ENCODE data around the gene CD44.

The CD44 gene

GRCh38 chr11:35153280-35153679 lies 14.3 kb downstream of the CD44 start:
- Histone ChIP-seq H3K36me3 (ENCODE audit: control insufficient read depth in 4 of 4, insufficient read depth in 4 of 4, low read length in 3 of 4) (peaks cover 12 to 58% (median 32%) of the 10 kb centered on the region in 4 experiments), H3K9me3 (ENCODE audit: control extremely low read depth in 1 of 5, control insufficient read depth in 4 of 5, insufficient read depth in 2 of 5, low read depth in 1 of 5, low read length in 4 of 5) (peaks cover 0 to 6% (median 0%) of the 10 kb centered on the region in 5 experiments), H3K27ac (ENCODE audit: insufficient read depth in 1 of 2, low read depth in 1 of 2, low read length in 2 of 2, poor library complexity in 1 of 2, severe bottlenecking in 2 of 2) (no peak overlapping the region), H3K4me3 (ENCODE audit: control insufficient read depth in 1 of 7, extremely low read depth in 1 of 7, insufficient read depth in 4 of 7, low read depth in 2 of 7, low read length in 6 of 7) (no peak overlapping the region), H3K4me1 (ENCODE audit: control extremely low read depth in 1 of 4, control insufficient read depth in 4 of 4, insufficient read depth in 4 of 4, low read length in 3 of 4) (peaks cover 0 to 31% (median 6%) of the 10 kb centered on the region in 4 experiments), H3K27me3 (replicated peaks in 2 of 5; ENCODE audit: control insufficient read depth in 4 of 5, insufficient read depth in 5 of 5, low read length in 4 of 5) (no peaks in the 10 kb centered on the region)
- WGBS (ENCODE audit: insufficient coverage), result 100% methylated on average over 1 of the region's 2 CpGs
- DNase-seq, result no peak
- ChIA-PET CTCF (interaction anchor here (1.2 to 1.5 kb wide), 3 partner anchors 9 to 153 kb away, joined by 3 to 5 read pairs (median 4); no protein-coding TSS in a partner anchor), POLR2A (no interaction called here)

GRCh38 chr11:35154952-35155351 lies 16.0 kb downstream of the CD44 start:
- ChIA-PET POLR2A (no interaction called here), CTCF (interaction anchor here (1.1 to 2.0 kb wide), 5 partner anchors 9 to 144 kb away, joined by 3 to 5 read pairs (median 4); no protein-coding TSS in a partner anchor)
- peaks cover 0 to 3% (median 0%) of the 10 kb centered on the region in 5 experiments for H3K9me3 ChIP-seq (ENCODE audit: control extremely low read depth in 1 of 5, control insufficient read depth in 4 of 5, insufficient read depth in 2 of 5, low read depth in 1 of 5, low read length in 4 of 5)
- no peak overlapping the region for H3K27ac ChIP-seq (ENCODE audit: insufficient read depth in 1 of 2, low read depth in 1 of 2, low read length in 2 of 2, poor library complexity in 1 of 2, severe bottlenecking in 2 of 2)
- H3K4me1 ChIP-seq (ENCODE audit: control extremely low read depth in 1 of 4, control insufficient read depth in 4 of 4, insufficient read depth in 4 of 4, low read length in 3 of 4), result peaks cover 0 to 42% (median 11%) of the 10 kb centered on the region in 4 experiments
- no peak overlapping the region for H3K4me3 ChIP-seq (ENCODE audit: control insufficient read depth in 1 of 7, extremely low read depth in 1 of 7, insufficient read depth in 4 of 7, low read depth in 2 of 7, low read length in 6 of 7)
- H3K36me3 ChIP-seq (ENCODE audit: control insufficient read depth in 4 of 4, insufficient read depth in 4 of 4, low read length in 3 of 4), result peaks cover 11 to 53% (median 28%) of the 10 kb centered on the region in 4 experiments
- DNase-seq, result no peak
- H3K27me3 ChIP-seq (replicated peaks in 2 of 5; ENCODE audit: control insufficient read depth in 4 of 5, insufficient read depth in 5 of 5, low read length in 4 of 5), result no peaks in the 10 kb centered on the region
- no CpG with 5 or more reads among the region's 1 CpG for WGBS (ENCODE audit: insufficient coverage)

GRCh38 chr11:35155677-35156076 lies 16.7 kb downstream of the CD44 start:
- peaks cover 9 to 53% (median 26%) of the 10 kb centered on the region in 4 experiments for H3K36me3 ChIP-seq (ENCODE audit: control insufficient read depth in 4 of 4, insufficient read depth in 4 of 4, low read length in 3 of 4)
- H3K27me3 ChIP-seq (replicated peaks in 2 of 5; ENCODE audit: control insufficient read depth in 4 of 5, insufficient read depth in 5 of 5, low read length in 4 of 5), result no peaks in the 10 kb centered on the region
- DNase-seq, result no peak
- ChIA-PET CTCF (interaction anchor here (1.0 to 2.0 kb wide), 3 partner anchors 10 to 23 kb away, joined by 3 to 5 read pairs (median 5); no protein-coding TSS in a partner anchor), POLR2A (interaction anchor here (1.0 kb wide), 1 partner anchor 9 kb away, joined by 5 read pairs; no protein-coding TSS in a partner anchor)
- peaks cover 0 to 45% (median 13%) of the 10 kb centered on the region in 4 experiments for H3K4me1 ChIP-seq (ENCODE audit: control extremely low read depth in 1 of 4, control insufficient read depth in 4 of 4, insufficient read depth in 4 of 4, low read length in 3 of 4)
- WGBS (ENCODE audit: insufficient coverage), result 100% methylated on average over 1 of the region's 5 CpGs
- H3K9me3 ChIP-seq (ENCODE audit: control extremely low read depth in 1 of 5, control insufficient read depth in 4 of 5, insufficient read depth in 2 of 5, low read depth in 1 of 5, low read length in 4 of 5), result no peaks in the 10 kb centered on the region
- no peak overlapping the region for H3K4me3 ChIP-seq (ENCODE audit: control insufficient read depth in 1 of 7, extremely low read depth in 1 of 7, insufficient read depth in 4 of 7, low read depth in 2 of 7, low read length in 6 of 7)
- H3K27ac ChIP-seq (ENCODE audit: insufficient read depth in 1 of 2, low read depth in 1 of 2, low read length in 2 of 2, poor library complexity in 1 of 2, severe bottlenecking in 2 of 2), result no peak overlapping the region

DNA sequence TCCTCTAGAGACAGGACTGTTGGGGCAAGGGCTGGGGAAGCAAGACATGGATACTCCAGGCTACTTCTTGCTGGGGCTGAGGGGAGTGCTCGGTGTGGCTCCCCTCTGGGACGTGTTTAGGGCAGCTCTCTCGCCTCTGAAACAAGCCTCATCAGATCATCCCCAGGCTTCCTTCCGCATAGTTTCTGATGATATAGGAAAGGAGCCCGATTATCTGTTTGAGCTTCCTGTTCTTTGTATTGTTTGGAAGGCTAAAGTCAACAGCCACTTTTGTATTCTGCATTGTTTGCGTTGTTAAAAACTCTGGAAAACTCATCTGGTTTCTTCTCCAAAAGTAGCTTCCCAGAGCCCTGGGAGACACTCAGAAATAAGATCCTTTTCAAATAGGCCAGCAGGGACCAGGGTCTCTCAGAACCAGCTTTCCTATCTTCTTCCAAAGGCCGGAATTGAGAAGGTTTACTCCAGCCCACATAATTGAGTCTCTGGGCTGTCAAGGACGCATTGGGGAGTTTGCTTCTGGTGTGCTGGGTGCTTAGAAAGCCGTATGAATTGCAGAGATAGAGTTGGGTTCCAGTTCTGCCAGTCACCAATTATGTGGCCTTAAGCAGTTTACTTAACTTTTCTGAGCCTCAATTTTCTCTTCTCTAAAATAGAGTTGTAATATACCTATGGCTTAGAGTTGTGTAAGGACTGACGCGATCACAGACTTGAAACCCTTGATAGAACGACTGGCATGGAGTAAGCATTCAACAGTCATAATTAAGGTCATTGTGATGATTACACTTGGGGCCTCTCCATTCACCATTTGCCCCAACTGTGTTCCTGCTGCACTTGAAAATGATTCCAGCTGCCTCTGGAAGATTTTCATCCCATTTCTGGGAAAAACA lies 19.1 kb downstream of the CD44 start:
- ChIA-PET CTCF (interaction anchor here (1.0 to 1.2 kb wide), 3 partner anchors 8 to 158 kb away, joined by 3 to 4 read pairs (median 3); no protein-coding TSS in a partner anchor), POLR2A (interaction anchor here (0.7 kb wide), 1 partner anchor 75 kb away, joined by 3 read pairs; no protein-coding TSS in a partner anchor)
- WGBS (ENCODE audit: insufficient coverage), result 100% methylated on average over 4 of the region's 12 CpGs
- no peaks in the 10 kb centered on the region for H3K27me3 ChIP-seq (replicated peaks in 2 of 5; ENCODE audit: control insufficient read depth in 4 of 5, insufficient read depth in 5 of 5, low read length in 4 of 5)
- peaks cover 6 to 32% (median 15%) of the 10 kb centered on the region in 4 experiments for H3K36me3 ChIP-seq (ENCODE audit: control insufficient read depth in 4 of 4, insufficient read depth in 4 of 4, low read length in 3 of 4)
- no peak for DNase-seq
- H3K4me3 ChIP-seq (ENCODE audit: control insufficient read depth in 1 of 7, extremely low read depth in 1 of 7, insufficient read depth in 4 of 7, low read depth in 2 of 7, low read length in 6 of 7), result no peak overlapping the region
- H3K9me3 ChIP-seq (ENCODE audit: control extremely low read depth in 1 of 5, control insufficient read depth in 4 of 5, insufficient read depth in 2 of 5, low read depth in 1 of 5, low read length in 4 of 5), result no peaks in the 10 kb centered on the region
- H3K27ac ChIP-seq (ENCODE audit: insufficient read depth in 1 of 2, low read depth in 1 of 2, low read length in 2 of 2, poor library complexity in 1 of 2, severe bottlenecking in 2 of 2), result peak overlapping the region in 1 of 2 experiments; percentile 5
- peaks cover 8 to 44% (median 22%) of the 10 kb centered on the region in 4 experiments for H3K4me1 ChIP-seq (ENCODE audit: control extremely low read depth in 1 of 4, control insufficient read depth in 4 of 4, insufficient read depth in 4 of 4, low read length in 3 of 4)

DNA sequence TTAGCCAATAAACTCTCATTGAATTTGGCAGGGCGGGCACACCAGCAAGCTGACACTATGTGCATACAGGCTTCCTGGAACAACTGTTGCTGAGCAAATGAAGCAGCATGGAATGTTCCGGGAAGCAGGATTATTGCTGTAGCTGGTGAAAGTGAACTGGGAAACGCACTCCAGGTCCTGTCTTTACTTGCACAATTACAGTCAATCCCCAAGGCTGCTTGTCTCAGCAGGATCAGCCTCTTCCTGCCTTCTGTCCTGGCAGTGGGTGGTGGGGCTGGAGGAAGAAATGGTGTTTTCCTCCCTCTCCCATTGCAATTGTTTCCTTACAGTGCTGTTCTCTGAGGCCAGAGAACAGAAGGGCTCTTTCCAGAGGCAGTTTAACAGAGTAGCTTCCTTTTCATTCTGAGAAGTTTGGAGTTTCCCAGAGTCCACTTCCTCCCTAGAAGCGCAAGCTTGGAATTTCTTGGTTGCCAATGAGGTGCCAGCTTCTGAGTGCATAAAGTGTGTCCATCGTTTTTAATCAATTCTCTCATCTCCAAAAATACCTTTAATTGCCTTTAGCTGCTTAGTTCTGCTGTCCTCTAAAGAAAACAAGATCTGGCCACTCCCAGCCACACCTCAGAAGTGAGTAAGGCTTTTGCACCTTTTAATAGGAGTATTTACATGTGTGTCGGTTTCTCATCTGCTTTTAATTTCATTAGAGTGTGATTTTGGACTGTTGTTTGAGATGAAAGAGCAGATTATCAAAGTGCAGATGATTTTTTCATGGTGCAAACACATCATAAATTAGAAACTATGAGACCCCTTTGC lies 19.9 kb downstream of the CD44 start:
- peak overlapping the region in 1 of 2 experiments; percentile 21 for H3K27ac ChIP-seq (ENCODE audit: insufficient read depth in 1 of 2, low read depth in 1 of 2, low read length in 2 of 2, poor library complexity in 1 of 2, severe bottlenecking in 2 of 2)
- H3K27me3 ChIP-seq (replicated peaks in 2 of 5; ENCODE audit: control insufficient read depth in 4 of 5, insufficient read depth in 5 of 5, low read length in 4 of 5), result no peaks in the 10 kb centered on the region
- no peak for DNase-seq
- peaks cover 16 to 52% (median 30%) of the 10 kb centered on the region in 4 experiments for H3K4me1 ChIP-seq (ENCODE audit: control extremely low read depth in 1 of 4, control insufficient read depth in 4 of 4, insufficient read depth in 4 of 4, low read length in 3 of 4)
- ChIA-PET CTCF (interaction anchor here (1.0 to 1.7 kb wide), 4 partner anchors 9 to 159 kb away, joined by 3 to 5 read pairs (median 4); partner anchors contain the start of gene CD44), POLR2A (no interaction called here)
- H3K4me3 ChIP-seq (ENCODE audit: control insufficient read depth in 1 of 7, extremely low read depth in 1 of 7, insufficient read depth in 4 of 7, low read depth in 2 of 7, low read length in 6 of 7), result no peak overlapping the region
- no peaks in the 10 kb centered on the region for H3K9me3 ChIP-seq (ENCODE audit: control extremely low read depth in 1 of 5, control insufficient read depth in 4 of 5, insufficient read depth in 2 of 5, low read depth in 1 of 5, low read length in 4 of 5)
- WGBS (ENCODE audit: insufficient coverage), result 93% methylated on average over 4 of the region's 6 CpGs
- peaks cover 3 to 25% (median 18%) of the 10 kb centered on the region in 4 experiments for H3K36me3 ChIP-seq (ENCODE audit: control insufficient read depth in 4 of 4, insufficient read depth in 4 of 4, low read length in 3 of 4)

DNA sequence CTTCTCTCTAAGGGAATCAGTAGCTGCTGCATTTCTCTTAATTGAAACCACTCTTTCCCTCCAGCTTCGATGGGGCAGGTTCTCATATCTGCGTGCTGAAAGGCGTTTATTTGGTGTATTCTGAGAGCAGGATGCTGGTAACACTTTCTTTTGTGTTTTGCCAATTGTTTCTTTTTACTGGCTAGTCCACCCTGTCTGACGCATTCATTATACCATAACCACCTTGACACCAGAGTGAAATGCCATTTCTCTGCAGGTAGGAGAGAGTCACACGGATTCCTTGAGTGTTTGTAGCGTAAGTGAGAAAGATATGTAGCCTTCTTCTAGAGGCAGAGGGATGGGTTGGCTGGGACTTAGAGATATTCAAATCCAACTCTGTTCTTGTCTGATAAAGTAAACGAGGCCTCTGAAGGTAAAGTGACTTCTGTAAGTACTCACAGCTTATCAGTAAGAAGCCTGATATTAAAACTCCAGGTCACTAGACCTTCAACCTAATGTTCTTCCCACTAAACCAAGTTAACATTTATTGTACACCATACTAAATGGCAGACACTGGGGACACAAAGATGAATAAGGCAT lies 21.4 kb downstream of the CD44 start:
- CTCF ChIA-PET, result interaction anchor here (0.6 to 1.7 kb wide), 4 partner anchors 13 to 166 kb away, joined by 3 to 5 read pairs (median 3); partner anchors contain the start of gene CD44
- Histone ChIP-seq H3K9me3 (ENCODE audit: control extremely low read depth in 1 of 5, control insufficient read depth in 4 of 5, insufficient read depth in 2 of 5, low read depth in 1 of 5, low read length in 4 of 5) (no peaks in the 10 kb centered on the region), H3K4me3 (ENCODE audit: control insufficient read depth in 1 of 7, extremely low read depth in 1 of 7, insufficient read depth in 4 of 7, low read depth in 2 of 7, low read length in 6 of 7) (no peak overlapping the region), H3K27me3 (replicated peaks in 2 of 5; ENCODE audit: control insufficient read depth in 4 of 5, insufficient read depth in 5 of 5, low read length in 4 of 5) (no peaks in the 10 kb centered on the region), H3K27ac (ENCODE audit: insufficient read depth in 1 of 2, low read depth in 1 of 2, low read length in 2 of 2, poor library complexity in 1 of 2, severe bottlenecking in 2 of 2) (no peak overlapping the region), H3K4me1 (ENCODE audit: control extremely low read depth in 1 of 4, control insufficient read depth in 4 of 4, insufficient read depth in 4 of 4, low read length in 3 of 4) (peaks cover 31 to 63% (median 44%) of the 10 kb centered on the region in 4 experiments), H3K36me3 (ENCODE audit: control insufficient read depth in 4 of 4, insufficient read depth in 4 of 4, low read length in 3 of 4) (peaks cover 5 to 19% (median 15%) of the 10 kb centered on the region in 4 experiments)
- POLR2A ChIA-PET, result interaction anchor here (0.6 kb wide), 1 partner anchor 36 kb away, joined by 3 read pairs; no protein-coding TSS in a partner anchor
- 90% methylated on average over 5 of the region's 7 CpGs for WGBS (ENCODE audit: insufficient coverage)
- no peak for DNase-seq
